Measurements from ENCODE around the gene SLC4A5.

Gene SLC4A5

GRCh38 chr2:74253971-74254310 lies 89.3 kb downstream of the SLC4A5 start:
- DNase-seq (ENCODE audit: low read depth) = no peak
- TF ChIP-seq CTCF (IDR thresholded peaks at IDR 0.05; ENCODE audit: low read depth, low read length) (no peak), MYC (IDR thresholded peaks at IDR 0.05; ENCODE audit: low read depth, low read length) (no peak), POLR2A (IDR thresholded peaks at IDR 0.05; ENCODE audit: extremely low read depth, insufficient read length) (no peak), MAX (IDR thresholded peaks at IDR 0.05; ENCODE audit: low read depth, low read length) (no peak)
- H3K4me3 ChIP-seq (ENCODE audit: low read depth, low read length) = no peak overlapping the region

- DNase-seq (ENCODE audit: low read depth) = no peak
- TF ChIP-seq CTCF (IDR thresholded peaks at IDR 0.05; ENCODE audit: low read depth, low read length) = no peak
- no peak for TF ChIP-seq MYC (IDR thresholded peaks at IDR 0.05; ENCODE audit: low read depth, low read length)
- TF ChIP-seq MAX (IDR thresholded peaks at IDR 0.05; ENCODE audit: low read depth, low read length) = no peak
- TF ChIP-seq POLR2A (IDR thresholded peaks at IDR 0.05; ENCODE audit: extremely low read depth, insufficient read length) = no peak
- no peak overlapping the region for H3K4me3 ChIP-seq (ENCODE audit: low read depth, low read length)
Measured at GRCh38 chr2:74253306-74253970, 89.8 kb downstream of the SLC4A5 start.

- no peak for DNase-seq (ENCODE audit: low read depth)
- no peak overlapping the region for H3K4me3 ChIP-seq (ENCODE audit: low read depth, low read length)
- TF ChIP-seq MAX (IDR thresholded peaks at IDR 0.05; ENCODE audit: low read depth, low read length) (no peak), POLR2A (IDR thresholded peaks at IDR 0.05; ENCODE audit: extremely low read depth, insufficient read length) (no peak), CTCF (IDR thresholded peaks at IDR 0.05; ENCODE audit: low read depth, low read length) (no peak), MYC (IDR thresholded peaks at IDR 0.05; ENCODE audit: low read depth, low read length) (no peak)
Measured at GRCh38 chr2:74252862-74253261, 90.4 kb downstream of the SLC4A5 start.

- no peak for DNase-seq (ENCODE audit: low read depth)
- TF ChIP-seq CTCF (IDR thresholded peaks at IDR 0.05; ENCODE audit: low read depth, low read length) (no peak), MAX (IDR thresholded peaks at IDR 0.05; ENCODE audit: low read depth, low read length) (no peak), MYC (IDR thresholded peaks at IDR 0.05; ENCODE audit: low read depth, low read length) (no peak), POLR2A (IDR thresholded peaks at IDR 0.05; ENCODE audit: extremely low read depth, insufficient read length) (no peak)
- no peak overlapping the region for H3K4me3 ChIP-seq (ENCODE audit: low read depth, low read length)
Measured at GRCh38 chr2:74252036-74252435, 91.2 kb downstream of the SLC4A5 start.

- no peak overlapping the region for H3K4me3 ChIP-seq (ENCODE audit: low read depth, low read length)
- TF ChIP-seq POLR2A (IDR thresholded peaks at IDR 0.05; ENCODE audit: extremely low read depth, insufficient read length) (no peak), CTCF (IDR thresholded peaks at IDR 0.05; ENCODE audit: low read depth, low read length) (peak; percentile 82)
- peak; percentile 55 for DNase-seq (ENCODE audit: low read depth)
Measured at GRCh38 chr2:74250189-74250631, 93.0 kb downstream of the SLC4A5 start.

All from NB4 (cell line).